COLO829 (cell line): ENCODE results near the gene RPTN.

Source experiments
- DNase-seq: peaks from one replicate; pipeline ENCODE4 v3.0.0; 2012; ENCODE audit warnings: low spot score

Gene RPTN

DNA sequence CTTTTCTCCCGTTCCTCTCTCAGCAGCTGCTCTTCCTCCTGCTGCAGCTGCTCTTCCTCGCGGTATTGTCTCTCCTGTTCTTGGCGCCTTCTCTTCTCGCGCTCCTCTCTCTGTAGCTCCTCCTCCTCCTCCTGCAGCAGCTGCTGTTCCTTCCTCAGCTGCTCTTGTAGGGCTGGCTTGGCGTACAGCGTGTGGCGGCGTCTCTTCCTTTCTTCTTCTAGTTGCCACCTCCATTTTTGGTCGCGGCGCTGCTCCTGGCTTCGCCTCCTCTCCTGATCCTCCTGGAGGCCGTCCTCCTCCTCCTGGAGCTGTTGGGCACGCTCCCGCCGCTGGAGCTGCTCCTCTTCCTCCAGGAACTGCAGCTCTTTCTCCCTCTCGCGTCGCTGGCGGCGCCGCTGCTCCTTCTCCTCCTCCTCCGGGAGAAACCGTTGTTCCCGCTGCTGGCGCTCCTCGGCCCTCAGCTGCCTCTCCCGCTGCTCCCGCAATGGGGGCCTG is 48.6 kb downstream of the RPTN start:
- no peak for DNase-seq

DNA sequence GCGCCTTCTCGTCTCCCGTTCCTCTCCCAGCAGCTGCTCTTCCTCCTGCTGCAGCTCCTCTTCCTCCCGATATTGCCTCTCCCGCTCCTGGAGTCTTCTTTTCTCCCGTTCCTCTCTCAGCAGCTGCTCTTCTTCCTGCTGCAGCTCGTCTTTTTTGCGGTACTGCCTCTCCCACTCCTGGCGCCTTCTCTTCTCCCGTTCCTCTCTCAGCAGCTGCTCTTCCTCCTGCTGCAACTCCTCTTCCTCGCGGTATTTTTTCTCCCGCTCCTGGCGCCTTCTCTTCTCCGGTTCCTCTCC is 49.1 kb downstream of the RPTN start:
- DNase-seq = no peak

DNA sequence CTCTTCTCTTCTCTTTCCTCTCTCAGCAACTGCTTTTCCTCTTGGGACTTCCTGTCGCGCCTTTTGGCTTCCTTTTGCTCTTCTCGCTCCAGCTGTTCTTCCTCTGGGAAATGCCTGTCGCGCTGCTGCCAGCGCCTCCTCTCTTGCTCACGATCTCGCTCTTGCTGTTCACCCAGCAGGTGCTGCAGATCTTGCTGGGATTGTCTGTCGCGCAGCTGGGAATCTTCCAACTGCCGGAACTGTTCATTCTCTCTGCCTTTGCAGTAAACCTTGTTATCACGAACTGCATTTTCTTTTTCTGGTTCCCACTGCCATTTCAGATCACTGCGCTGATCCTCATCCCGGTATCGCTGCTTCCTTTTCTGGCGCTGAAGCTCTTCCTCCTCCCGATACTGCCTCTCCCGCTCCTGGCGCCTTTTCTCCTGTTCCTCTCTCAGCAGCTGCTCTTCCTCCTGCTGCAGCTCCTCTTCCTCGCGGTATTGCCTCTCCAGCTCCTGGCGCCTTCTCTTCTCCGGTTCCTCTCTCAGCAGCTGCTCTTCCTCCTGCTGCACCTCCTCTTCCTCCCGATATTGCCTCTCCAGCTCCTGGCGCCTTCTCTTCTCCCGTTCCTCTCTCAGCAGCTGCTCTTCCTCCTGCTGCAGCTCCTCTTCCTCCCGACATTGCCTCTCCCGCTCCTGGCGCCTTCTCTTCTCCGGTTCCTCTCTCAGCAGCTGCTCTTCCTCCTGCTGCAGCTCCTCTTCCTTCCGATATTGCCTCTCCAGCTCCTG is 49.6 kb downstream of the RPTN start:
- no peak for DNase-seq

DNA sequence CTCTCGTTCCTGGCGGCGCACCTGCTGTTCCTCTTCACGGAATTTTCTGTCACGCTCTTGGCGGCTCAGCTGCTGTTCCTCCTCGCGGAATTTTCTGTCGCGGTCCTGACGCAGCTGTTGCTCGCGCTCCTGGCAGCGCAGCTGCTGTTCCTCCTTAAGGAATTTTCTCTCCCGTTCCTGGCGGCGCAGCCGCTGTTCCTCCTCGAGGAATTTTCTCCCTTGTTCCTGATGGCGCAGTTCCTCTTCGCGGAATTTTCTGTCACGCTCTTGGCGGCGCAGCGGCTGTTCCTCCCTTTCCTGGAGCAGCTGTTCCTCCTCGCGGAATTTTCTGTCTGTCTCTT is 50.2 kb downstream of the RPTN start:
- DNase-seq = no peak

DNA sequence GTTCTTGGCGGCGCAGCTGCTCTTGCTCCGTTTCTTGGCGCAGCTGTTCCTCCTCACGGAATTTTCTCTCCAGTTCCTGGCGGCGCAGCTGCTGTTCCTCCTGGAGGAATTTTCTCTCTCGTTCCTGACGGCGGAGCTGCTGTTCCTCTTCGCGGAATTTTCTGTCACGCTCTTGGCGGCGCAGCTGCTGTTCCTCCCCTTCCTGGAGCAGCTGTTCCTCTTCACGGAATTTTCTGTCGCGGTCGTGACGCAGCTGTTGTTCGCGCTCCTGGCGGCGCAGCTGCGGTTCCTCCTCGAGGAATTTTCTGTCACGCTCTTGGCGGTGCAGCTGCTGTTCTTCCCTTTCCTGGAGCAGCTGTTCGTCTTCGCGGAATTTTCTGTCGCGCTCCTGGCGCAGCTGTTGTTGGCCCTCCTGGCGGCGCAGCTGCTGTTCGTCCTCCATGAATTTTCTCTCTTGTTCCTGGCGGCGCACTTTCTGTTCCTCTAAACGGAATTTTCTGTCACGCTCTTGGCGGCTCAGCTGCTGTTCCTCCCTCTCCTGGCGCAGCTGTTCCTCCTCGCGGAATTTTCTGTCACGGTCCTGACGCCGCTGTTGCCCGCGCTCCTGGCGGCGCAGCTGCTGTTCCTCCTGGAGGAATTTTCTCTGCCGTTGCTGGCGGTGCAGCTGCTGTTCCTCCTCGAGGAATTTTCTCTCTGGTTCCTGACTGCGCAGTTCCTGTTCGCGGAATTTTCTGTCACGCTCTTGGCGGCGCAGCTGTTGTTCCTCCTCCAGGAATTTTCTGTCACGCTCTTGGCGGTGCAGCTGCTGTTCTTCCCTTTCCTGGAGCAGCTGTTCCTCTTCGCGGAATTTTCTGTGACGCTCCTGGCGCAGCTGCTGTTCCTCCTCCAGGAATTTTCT is 50.8 kb downstream of the RPTN start:
- DNase-seq = no peak

DNA sequence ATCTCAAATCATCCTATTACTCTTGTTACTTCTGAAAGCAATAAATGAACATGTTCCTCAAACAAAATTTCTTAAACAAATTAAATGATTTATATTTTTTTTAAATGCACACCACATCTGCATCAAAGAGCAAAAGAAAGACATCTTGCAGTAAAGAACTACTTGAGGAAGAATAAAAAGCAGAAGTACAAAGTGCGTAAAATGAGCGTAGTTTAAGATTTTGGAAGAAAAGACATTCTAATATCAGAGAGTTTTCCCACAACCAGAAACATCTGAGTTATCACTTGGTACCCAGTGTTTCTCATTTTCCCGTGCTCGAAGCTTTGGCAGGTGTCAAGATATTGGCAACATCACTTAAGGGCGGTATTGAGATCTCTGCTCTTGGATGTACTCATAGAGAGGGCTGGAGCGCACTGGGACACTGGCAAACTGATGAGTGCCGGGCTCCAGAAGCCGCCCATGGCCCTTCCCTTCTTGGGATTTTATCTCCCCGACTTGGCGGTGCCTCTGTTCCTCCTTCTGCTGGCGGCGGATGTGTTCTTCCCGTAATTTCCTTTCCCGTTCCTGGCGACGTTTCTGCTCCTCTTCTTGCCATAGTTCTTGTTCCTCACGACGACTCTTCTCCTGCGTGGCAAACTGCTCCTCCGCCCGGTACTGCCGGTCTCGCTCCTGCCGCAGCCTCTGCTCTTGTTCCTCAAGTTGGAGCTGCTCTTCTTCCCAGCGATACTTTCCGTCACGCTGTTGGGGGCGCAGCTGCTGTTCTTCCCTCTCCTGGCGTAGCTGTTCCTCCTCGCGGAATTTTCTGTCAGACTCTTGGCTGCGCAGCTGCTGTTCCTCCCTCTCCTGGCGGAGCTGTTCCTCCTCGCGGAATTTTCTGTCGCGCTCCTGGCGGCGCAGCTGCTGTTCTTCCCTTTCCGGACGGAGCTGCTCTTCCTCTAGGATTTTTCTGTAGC is 51.7 kb downstream of the RPTN start:
- no peak for DNase-seq

DNA sequence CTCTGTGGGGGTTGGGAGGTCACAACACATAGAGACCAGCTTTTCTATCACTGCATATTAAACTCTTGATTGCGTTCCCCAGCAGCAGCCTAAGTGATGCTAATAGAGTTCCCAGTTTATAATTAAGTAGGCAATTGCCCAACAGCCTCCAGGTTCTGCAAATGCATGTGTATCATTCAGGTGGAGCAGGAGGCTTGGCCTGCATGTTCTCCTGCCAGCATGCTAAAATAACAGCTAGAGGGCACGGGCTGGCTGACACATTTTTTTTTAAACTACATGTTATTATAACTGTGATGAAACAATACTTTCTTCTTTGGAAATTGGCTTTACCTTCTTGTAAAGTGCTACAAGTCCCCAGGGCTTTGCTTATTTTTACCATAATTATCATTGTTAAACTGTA is 54.2 kb downstream of the RPTN start:
- DNase-seq = no peak
